GM19239 (cell line): ENCODE results near the gene ADAMTS17.

ENCODE experiments used
- DNase-seq: peaks from one replicate; pipeline ENCODE4 v3.0.0; 2011; ENCODE audit warnings: low spot score; ENCODE audit not compliant: insufficient read length
- FAIRE-seq: peaks from 2 replicates; lab custom pipeline; 2011; peaks lifted over from hg19 to GRCh38; lab: Jason Lieb, UNC

Gene ADAMTS17

DNA sequence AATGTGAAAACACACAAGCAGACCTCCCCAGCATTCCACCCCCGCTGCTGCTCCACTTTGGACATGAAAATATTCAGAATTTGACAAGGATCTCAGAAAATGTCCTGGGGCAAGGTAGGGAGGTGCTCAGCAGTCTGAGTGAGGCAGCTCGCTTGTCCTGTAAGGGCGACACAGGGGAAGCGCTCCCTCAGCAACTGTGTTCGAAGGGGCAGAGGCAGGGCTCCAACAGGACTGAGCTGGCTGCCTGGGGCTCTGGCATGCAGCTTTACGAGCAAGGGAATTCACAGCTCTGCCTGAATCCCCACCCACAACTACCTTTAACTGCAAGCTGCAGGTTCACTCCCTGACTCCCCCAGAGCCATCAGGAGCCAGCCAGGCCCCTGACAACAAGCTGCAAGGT is 321.6 kb downstream of the ADAMTS17 start:
- no peak for DNase-seq
- no peak for FAIRE-seq

DNA sequence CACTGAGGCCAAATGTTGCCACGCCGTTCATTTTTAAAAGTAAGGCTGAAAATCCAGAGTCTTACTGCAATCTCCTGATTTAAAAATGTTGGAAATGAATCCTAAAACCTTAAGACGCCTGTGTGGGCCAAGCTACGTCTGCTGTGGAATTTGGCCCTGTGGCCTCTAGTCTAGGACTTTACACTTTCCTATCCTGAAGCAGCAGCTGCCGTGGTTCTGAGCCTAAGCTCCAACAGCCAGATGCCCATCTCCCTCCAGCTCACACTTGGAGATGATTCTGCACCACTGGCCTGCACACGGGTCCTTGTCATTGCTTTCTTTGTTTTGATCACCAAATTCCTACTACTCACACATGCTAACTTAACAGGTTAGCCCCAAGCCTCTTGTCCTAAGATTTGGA is 322.2 kb downstream of the ADAMTS17 start:
- FAIRE-seq (no peak), DNase-seq (no peak)

DNA sequence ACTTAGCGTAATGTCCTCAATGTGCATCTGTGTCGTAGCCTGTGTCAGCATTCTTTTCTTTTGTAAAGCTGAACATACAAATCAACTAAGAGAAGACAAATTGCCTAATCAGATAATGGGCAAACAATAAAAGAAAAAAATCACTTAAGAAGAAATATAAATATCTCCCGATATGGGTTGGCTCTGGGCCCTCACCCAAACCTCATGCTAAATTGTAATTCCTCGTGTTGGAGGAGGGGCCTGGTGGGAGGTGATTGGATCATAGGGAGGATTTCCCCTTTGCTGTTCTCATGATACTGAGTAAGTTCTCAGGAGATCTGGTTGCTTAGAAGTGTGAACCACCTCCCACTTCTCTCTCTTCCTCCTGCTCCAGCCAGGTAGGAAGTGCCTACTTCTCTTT is 323.6 kb downstream of the ADAMTS17 start:
- no peak for FAIRE-seq

DNA sequence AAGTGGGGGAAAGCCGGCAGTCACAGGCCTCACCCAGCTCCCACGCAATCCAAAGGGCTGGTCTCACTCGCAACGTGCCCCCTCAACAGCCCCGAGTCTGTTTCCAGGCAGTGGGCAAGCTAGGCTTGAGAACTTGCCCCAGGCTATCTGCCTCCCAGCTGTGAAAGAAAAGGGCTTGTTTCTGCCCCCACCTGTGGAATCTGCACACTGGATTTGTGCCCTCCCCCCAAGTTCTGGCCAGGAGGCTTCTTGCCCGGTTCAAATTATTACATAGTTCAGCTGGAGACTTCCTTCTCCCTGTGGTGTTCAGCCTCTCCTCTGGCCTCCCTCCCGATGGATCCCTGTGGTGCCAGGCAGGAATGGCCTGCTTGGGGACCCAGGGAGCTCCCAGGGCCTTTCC is 324.6 kb downstream of the ADAMTS17 start:
- FAIRE-seq: no peak
- DNase-seq: no peak

More for the DNA sequence above, 323.6 kb downstream of the ADAMTS17 start:
- DNase-seq: no peak

DNA sequence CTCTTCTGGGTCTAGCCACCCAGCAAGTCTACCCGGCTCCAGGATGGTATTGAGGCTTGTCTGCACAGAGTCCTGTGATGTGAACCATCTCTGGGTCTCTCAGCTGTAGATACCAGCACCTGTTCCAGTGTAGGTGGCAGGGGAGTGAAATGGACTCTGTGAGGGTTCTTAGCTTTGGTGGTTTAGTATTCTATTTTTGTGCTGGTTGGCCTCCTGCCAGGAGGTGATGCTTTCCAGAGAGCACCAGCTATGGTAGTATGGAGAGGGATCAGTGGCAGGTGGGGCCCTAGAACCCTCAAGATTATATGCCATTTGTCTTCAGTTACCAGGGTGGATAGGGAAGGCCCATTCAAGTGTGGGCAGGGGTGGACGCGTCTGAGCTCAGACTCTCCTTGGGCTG is 325.1 kb downstream of the ADAMTS17 start:
- FAIRE-seq: no peak

DNA sequence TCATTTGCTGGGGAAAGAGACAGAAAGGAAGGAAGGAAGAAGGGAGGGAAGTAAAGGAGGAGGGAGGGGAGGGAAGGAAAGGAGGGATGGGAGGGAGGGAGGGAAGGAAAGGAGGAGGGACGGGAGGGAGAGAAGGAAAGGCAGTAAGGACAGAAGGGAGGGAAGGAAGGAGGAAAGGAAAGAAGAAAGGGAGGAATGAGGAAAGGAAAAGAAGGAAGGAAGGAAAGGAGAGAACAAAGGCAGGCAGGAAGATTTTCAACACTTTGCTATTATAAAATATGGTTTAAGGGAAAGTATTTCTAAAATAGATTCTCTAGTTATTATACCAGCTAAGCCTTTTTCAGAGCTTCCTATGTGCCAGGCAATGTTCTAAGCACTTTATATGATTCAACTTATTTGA is 330.5 kb downstream of the ADAMTS17 start:
- no peak for DNase-seq
- FAIRE-seq: no peak

More for the DNA sequence above, 325.1 kb downstream of the ADAMTS17 start:
- DNase-seq: no peak

DNA sequence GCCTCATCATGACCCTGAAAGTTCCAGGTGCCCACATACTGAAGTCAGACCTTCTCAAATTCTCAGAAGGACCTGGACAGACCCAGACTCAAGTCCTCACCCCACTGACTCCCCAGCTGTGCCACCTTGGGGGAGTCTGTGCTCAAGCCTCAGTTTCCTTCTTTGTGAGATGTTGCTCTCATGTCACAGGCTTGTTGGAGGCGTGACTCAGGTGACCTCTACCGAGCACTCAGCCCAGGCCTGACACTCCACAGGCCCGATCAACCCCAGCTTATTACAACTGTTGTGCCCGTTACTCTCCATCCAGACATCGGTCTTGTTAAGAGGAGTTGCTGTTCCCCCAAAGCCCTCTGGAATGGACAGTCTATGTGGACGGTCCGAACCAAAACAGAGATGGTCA is 332.4 kb downstream of the ADAMTS17 start:
- FAIRE-seq (no peak), DNase-seq (no peak)

DNA sequence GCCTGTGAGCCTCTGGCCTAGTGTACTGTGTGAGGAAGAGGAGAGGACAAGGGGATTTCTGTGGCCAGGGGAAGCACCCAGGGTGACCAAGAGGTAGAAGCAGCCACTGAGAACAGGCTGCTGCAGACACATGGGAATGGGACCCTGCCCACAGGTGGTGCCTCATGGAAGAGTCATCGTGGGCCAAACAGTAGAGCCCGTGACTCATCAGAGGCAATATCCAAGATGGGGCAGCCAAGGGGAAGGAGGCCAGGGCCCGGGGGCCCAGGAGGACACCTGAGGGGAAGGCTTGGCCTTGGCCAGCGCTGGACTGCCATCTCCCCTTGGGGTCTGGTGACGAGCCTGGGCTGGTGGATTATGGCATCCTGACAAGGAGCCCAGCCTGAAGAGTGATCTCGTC is 333.5 kb downstream of the ADAMTS17 start:
- FAIRE-seq (no peak), DNase-seq (no peak)

DNA sequence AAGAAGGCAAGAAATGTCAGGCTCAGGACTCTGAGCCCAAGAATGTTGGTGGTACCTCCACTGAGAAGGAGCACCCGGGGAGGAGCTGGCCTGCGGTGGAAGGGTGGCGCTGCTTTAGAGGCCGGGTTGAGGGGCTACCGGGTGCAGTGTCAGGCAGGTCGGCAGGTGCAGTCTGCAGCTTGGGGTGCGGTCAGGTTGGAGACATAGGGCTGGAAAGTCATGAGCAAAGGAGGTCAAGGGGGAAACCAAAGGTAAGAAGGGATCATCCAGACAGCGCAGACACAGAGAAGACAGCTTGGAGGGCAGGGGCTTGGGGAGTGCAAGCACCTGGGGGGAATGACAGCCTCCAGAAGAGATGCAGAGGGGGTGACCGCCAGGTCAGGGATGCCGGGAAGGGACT is 334.2 kb downstream of the ADAMTS17 start:
- FAIRE-seq: no peak

DNA sequence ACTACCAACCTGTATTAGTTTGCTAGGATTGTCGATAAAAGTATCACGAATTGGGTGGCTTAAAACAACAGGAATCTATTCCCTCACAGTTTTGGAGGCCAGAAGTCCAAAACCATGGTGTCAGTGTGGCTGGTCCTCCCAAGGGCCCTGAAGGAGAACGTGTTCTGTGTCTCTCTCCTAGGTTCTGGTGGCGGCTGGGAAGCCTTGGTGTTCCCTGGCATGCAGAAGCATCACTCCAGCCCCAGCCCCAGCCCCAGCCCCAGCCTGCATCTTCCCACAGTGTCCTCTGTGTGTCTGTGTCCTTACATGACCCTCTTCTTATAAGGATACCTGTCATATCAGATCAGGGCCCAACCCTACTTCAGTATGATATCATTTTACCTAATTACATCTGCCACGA is 336.1 kb downstream of the ADAMTS17 start:
- DNase-seq: no peak
- no peak for FAIRE-seq

More for the DNA sequence above, 334.2 kb downstream of the ADAMTS17 start:
- DNase-seq: no peak

DNA sequence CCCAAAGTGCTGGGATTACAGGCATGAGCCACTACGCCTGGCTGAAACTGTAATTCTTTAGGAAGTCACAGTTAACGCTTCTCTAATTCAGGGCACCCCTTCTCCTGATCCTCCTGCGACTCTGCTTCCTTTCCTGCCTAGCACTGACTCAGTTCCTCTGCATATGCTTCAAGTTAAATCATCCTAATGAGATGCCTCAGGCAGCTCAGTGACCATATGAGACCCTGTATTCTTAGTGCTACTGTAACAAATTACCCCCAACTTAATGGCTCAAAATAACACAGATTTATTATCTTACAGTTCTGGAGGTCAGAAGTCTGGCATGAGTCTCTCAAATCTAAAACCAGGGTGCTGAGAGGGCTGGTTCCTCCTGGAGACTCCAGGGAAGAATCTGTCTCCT is 336.8 kb downstream of the ADAMTS17 start:
- DNase-seq (no peak), FAIRE-seq (no peak)

DNA sequence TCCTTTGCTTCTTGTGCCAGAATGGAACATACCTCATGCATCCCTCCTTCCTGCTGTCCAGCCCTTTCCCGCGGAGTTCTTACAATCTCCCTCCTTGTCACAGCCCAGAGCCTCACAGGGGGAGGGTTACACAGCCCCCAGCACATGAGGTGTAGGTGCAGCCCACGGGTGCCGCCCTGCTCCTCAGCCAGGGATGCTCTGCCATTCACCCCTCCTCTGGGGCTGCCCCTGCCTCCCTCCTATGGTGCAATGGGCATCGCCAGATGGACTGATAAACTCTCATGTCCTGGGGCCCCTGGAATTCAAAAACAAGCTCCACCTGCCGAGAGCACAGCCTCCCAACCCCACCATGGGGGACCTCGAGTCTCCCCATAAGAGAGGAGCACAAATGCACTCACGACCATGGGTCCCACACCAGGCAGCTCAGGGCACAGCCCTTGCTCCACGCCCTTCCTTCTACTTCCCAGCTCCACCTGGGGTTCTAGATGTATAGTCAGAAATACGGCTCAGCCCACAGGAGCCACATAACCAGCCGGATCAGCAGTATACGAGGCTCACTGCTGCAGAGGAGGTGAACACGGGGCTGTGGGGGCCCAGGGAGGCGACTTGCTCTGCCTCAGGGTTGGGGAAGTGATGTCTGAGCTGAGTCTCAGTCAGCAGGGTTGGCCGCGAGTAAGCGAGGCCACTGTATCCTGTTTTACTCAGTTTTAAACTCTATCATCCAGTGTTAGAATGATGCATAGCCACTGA is 338.8 kb downstream of the ADAMTS17 start:
- FAIRE-seq: no peak

DNA sequence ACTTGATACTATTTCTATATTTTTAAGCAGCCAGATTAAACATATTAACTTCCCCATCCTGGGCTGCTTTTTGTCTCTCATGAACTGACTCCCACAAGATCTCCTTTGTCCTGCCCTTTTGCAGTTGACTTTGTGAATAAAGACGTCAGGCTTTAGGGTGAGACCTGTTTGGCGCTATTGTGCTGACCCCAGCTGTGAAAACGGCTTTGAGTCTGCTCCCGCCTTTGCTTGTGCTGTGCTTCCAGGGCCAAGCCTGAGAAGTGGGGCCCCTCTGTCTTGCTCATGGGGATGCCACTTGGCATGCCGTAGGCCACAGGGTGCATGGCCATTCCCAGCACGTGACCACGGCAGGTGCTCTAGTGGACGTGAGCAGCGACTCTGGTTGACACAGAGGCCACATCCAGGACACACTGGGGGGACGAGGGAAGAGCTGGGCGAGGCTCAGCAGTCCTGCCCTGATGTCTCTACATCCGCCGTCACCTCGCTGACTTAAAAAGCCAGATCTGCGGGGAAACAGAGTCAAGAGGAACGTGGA is 339.6 kb downstream of the ADAMTS17 start:
- FAIRE-seq: no peak
- no peak for DNase-seq

More for the DNA sequence above, 338.8 kb downstream of the ADAMTS17 start:
- DNase-seq: no peak

DNA sequence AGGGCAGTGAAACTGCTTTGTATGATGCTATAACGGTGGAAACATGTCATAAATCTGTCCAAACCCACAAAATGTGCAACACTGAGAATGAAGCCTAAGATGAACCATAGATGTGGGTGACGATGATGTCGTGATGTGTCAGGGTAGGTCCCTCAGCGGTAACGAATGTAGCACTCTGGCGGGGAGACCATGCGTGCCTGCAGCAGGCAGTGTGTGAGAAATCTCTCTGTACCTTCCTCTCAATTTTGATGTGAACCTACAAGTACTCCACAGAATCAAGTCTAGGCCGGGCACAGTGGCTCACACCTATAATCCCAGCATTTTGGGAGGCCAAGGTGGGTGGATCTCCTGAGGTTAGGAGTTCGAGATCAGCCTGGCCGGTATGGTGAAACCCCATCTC is 340.4 kb downstream of the ADAMTS17 start:
- FAIRE-seq: no peak
- DNase-seq: no peak

DNA sequence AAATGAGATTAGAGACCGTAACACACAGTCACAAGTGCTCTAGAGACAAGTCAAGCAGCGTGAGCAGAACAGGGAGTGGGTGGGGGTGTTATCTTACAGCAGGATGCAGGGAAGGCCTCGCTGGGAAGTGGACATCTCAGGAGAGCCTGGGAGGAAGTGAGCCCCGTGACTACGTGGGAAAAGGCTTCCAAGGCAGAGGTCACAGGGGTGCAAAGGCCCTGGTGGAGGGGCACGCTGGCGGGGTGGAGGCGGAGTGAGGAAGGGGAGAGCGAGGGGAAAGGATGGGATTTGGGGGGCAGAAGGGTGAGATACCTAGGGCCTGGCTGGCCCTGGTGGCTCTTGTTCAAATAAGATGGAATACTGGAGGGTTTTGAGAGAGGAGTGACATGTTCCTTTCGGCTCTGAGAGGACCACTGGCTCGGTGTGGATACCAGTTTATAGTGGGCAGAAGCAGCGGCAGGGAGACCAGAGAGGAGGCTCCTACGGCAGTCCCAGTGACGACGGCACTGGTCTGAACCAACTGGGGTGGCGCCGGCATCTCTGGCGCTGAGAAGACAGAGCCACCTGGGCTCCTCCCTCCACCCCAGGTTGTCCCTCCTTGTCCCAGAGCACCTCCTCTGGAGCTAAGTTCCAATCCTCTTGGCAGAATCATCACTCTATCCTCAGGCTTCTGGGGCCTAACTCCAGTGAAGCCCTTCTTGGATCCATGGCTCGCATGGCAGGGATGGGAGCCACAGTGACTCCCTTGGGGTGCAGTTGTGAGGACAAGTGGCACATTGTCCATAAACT is 342.3 kb downstream of the ADAMTS17 start:
- no peak for DNase-seq
- FAIRE-seq: no peak

DNA sequence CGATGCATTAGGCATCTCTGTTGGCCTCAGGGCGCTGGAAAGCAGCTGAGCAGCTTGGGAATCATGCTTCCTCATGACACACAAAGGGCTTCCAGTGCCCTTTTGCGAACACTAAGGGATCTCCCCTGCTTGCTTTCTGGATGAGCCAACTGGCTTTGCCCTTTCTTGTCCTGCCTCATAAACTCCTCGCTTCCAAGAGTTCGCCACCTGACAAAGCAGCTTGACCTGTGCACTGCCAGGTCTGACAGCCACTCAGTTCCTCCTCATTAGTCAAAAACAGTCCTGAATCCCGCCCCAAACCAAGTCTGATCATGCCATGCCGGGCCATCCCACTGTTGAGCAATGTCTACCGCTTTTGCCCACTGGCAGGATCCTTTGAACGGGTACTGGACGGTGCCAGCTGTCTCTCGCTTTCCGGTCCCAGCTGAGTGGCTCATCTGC is 343.1 kb downstream of the ADAMTS17 start:
- DNase-seq (no peak), FAIRE-seq (no peak)

DNA sequence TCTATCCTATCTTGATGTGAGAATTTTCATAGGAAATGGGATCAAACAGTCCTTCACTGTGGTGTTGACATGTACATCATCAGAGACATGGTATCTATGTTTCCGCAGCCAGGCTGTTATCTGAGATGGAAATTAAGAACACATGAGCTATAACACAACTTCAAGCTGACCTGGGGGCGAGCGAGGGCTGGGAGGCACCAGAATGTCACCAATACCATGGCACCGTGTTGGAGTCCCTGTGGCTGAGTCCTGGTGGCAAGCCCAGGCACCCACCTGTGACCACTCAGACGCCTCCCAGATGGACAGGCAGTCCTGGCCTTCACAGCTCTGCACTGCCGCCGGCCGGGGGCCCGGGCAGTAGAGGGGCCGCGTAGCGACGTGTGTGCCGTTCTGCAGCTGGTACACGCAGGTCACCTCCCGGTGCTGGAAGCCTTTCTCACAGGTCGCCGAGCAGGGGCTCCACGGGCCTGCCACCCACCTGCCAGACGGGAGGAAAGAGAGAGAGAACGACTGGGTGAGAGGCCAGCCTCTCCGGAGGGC is 344.6 kb downstream of the ADAMTS17 start:
- FAIRE-seq (no peak), DNase-seq (no peak)

DNA sequence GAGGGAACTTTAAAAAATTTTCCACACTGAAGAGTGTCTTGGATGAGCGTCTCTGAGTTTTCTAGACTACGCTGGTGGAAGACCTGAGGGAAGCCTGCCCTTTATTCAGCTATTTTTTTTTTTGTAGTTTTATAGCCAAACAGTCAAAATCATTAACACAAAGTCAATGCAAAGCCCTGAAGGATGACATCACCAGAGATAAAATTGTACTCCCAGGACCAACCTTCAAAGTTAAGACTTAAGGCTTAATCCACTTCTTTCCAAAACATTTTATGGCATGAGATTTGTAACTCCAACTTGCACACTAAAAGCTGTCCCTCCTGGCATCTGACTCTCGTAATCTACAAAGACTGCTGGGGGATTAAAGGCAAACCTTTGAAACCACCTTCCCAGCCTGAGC is 345.1 kb downstream of the ADAMTS17 start:
- DNase-seq (no peak), FAIRE-seq (no peak)

DNA sequence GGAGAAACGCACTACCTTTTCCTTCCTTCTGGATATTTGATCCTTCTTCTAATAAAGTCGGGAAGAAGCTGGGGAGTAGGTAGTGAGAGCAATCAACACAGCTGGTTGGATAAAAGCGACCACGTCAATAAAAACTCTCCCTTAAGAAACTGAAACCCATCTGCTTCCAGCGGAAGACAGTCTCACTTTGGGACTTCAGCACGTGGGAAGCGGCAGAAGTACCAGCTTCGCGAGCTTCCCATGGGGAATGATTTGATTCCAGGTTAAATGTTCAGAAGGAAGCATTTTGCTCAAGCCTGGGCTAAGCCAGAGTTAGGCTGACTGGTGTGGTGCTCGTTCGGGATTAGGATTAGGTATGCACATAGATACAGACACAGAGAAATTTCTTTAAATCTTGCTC is 346.2 kb downstream of the ADAMTS17 start:
- FAIRE-seq (no peak), DNase-seq (no peak)

DNA sequence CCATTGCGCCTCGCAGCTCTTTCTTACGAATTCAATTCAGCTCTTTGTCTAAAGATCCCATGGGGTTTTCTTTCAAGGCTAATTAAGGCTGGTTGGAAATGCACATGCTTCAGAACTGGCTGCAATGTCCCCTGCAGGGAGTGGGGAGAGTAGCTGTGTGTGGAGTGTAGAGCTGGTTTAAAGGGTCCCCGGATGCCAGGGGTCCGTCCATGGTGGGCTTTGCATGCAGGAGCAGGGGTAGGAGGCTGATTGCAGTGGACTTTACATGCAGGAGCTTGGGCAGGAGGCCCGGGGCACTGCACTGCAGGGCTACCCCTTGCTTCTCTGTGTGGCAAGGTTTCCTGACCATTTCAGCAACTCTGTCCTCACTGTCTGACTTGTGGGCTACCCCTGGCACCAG is 346.9 kb downstream of the ADAMTS17 start:
- FAIRE-seq: no peak
- no peak for DNase-seq

DNA sequence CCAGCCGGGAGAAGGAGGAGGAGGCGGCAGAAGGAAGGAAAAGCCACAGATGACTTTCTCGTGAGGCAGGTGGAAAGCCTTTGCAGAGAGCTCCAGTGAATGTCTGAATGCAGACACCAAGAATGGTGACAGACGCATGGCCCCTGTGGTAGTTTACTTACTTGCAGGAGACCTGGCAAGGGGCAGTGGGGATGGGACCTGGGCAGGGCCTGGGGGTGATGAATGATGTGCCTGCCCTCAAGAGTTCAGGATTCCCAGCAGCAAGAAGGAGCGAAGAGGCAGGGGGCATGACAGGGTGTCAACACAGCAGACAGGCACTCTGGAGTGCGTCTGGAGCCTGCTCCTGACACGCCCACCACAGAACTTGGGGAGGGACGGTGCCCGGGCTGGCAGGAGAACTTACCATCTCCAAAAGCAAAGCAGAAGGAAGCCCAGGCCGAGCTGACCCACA is 348.1 kb downstream of the ADAMTS17 start:
- no peak for FAIRE-seq
- no peak for DNase-seq
